ENCODE data around the gene TNK2.
"Not testable (repeated sequence)": the region's sequence is repeated elsewhere in the genome, so short reads cannot be mapped to it uniquely, and the experiment has no call there.

The TNK2 gene

GRCh38 chr3:195885036-195885891 is 23.1 kb downstream of the TNK2 start:
- no peak for DNase-seq (ENCODE audit: low spot score)

GRCh38 chr3:195884691-195885035 is 23.7 kb downstream of the TNK2 start:
- no peak for DNase-seq (ENCODE audit: low spot score)

- no peak for DNase-seq (ENCODE audit: low spot score)
Observed at GRCh38 chr3:195883801-195884200, 24.6 kb downstream of the TNK2 start.

GRCh38 chr3:195883160-195883559 is 25.2 kb downstream of the TNK2 start:
- DNase-seq (ENCODE audit: low spot score) = no peak

- no peak for DNase-seq (ENCODE audit: low spot score)
Observed at GRCh38 chr3:195882002-195882441, 26.3 kb downstream of the TNK2 start.

- no peak for DNase-seq (ENCODE audit: low spot score)
Observed at GRCh38 chr3:195881276-195881988, 26.9 kb downstream of the TNK2 start.

- DNase-seq (ENCODE audit: low spot score) = no peak
Observed at GRCh38 chr3:195880037-195880431, 28.3 kb downstream of the TNK2 start.

- DNase-seq (ENCODE audit: low spot score) = no peak
Observed at GRCh38 chr3:195879416-195880036, 28.8 kb downstream of the TNK2 start.

GRCh38 chr3:195878424-195879274 is 29.7 kb downstream of the TNK2 start:
- no peak for DNase-seq (ENCODE audit: low spot score)

GRCh38 chr3:195877767-195878423 is 30.5 kb downstream of the TNK2 start:
- no peak for DNase-seq (ENCODE audit: low spot score)

- DNase-seq (ENCODE audit: low spot score) = no peak
Observed at GRCh38 chr3:195877136-195877715, 31.1 kb downstream of the TNK2 start.

- peak; percentile 42 for DNase-seq (ENCODE audit: low spot score)
Observed at GRCh38 chr3:195876297-195877064, 31.9 kb downstream of the TNK2 start.

GRCh38 chr3:195875482-195876236 is 32.7 kb downstream of the TNK2 start:
- no peak for DNase-seq (ENCODE audit: low spot score)

- no peak for DNase-seq (ENCODE audit: low spot score)
Observed at GRCh38 chr3:195873971-195874370, 34.4 kb downstream of the TNK2 start.

GRCh38 chr3:195873281-195873887 is 35.0 kb downstream of the TNK2 start:
- DNase-seq (ENCODE audit: low spot score) = no peak

- DNase-seq (ENCODE audit: low spot score) = no peak
Observed at GRCh38 chr3:195872800-195873199, 35.6 kb downstream of the TNK2 start.

GRCh38 chr3:195872097-195872496 is 36.3 kb downstream of the TNK2 start:
- no peak for DNase-seq (ENCODE audit: low spot score)

- DNase-seq (ENCODE audit: low spot score) = not testable (repeated sequence)
Observed at GRCh38 chr3:195871686-195872085, 36.7 kb downstream of the TNK2 start.

GRCh38 chr3:195870937-195871336 is 37.4 kb downstream of the TNK2 start:
- DNase-seq (ENCODE audit: low spot score) = no peak

Measured in CD4-positive, alpha-beta T cell treated with Interleukin-15 for 4 hours (primary cell).